ENCODE measurements around the gene IL1R1.

DNA sequence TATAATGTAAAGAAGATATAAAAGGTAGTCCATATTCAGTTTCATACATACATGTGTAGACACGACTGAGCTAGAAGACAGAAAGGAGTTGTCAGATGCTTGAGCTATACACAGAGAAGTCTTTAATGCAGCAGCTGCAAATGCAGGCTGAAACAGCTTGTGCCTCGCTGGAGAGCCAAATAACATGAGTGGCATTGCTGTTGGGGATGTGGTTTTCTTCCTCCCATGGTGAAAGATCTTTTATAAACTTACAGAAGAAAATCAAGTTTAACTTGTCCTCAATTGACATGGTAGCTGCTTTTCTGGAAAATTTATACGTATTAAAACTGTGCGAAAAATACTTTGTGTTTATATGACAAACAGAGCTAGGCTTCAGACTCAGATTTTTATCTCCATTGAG, 16.4 kb upstream of the IL1R1 start:
- TF ChIP-seq MAX (IDR thresholded peaks at IDR 0.05) (no peak), CEBPB (IDR thresholded peaks at IDR 0.05) (no peak), EP300 (IDR thresholded peaks at IDR 0.05; ENCODE audit: borderline replicate concordance) (no peak), FOXM1 (IDR thresholded peaks at IDR 0.05; ENCODE audit: borderline replicate concordance, low read depth) (no peak), REST (IDR thresholded peaks at IDR 0.05; ENCODE audit: low read depth) (no peak)

Data from Ishikawa (cell line).